ENCODE measurements around the gene ROR2.

Gene ROR2

DNA sequence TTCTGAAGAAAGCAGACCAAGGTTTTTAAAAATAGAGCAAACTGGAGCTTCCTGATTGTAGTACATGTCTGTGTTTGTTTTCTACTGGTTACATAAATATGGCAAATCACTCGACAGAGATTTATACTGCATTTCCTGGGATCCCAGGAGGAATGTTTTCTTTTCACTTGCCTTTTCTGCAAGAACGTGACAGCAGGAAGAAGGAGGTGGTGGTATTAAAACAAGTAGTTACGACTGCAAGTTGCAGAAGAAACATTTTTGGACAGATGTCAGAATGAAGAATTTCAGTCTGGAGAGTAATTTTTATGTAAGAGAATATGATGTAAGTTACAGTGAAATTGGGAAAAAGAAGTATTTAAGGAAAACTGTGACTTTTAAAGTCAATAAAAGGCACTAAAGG is 272.7 kb downstream of the ROR2 start:
- H3F3A ChIP-seq (ENCODE audit: low read depth) = no peaks in the 10 kb centered on the region
- no peaks in the 10 kb centered on the region for H4K20me1 ChIP-seq (ENCODE audit: insufficient read depth, low read length, poor library complexity, severe bottlenecking)
- TF ChIP-seq, protein P1, sequence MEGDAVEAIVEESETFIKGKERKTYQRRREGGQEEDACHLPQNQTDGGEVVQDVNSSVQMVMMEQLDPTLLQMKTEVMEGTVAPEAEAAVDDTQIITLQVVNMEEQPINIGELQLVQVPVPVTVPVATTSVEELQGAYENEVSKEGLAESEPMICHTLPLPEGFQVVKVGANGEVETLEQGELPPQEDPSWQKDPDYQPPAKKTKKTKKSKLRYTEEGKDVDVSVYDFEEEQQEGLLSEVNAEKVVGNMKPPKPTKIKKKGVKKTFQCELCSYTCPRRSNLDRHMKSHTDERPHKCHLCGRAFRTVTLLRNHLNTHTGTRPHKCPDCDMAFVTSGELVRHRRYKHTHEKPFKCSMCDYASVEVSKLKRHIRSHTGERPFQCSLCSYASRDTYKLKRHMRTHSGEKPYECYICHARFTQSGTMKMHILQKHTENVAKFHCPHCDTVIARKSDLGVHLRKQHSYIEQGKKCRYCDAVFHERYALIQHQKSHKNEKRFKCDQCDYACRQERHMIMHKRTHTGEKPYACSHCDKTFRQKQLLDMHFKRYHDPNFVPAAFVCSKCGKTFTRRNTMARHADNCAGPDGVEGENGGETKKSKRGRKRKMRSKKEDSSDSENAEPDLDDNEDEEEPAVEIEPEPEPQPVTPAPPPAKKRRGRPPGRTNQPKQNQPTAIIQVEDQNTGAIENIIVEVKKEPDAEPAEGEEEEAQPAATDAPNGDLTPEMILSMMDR (conservative IDR thresholded peaks at IDR 0.05; ENCODE audit: low read length) = no peak
- no peak for TF ChIP-seq EZH2phosphoT487 (IDR thresholded peaks at IDR 0.05; ENCODE audit: borderline replicate concordance)
- H3K79me2 ChIP-seq (ENCODE audit: insufficient read depth, low read length) = no peaks in the 10 kb centered on the region
- H3K9ac ChIP-seq (ENCODE audit: low read depth, low read length, poor library complexity, severe bottlenecking) = no peak overlapping the region
- no peaks in the 10 kb centered on the region for H3K36me3 ChIP-seq (ENCODE audit: insufficient read depth, low read length)
- H3K27me3 ChIP-seq (ENCODE audit: insufficient read depth, low read length, poor library complexity, severe bottlenecking) = no peaks in the 10 kb centered on the region
- H3K4me1 ChIP-seq (ENCODE audit: insufficient read depth, low read length, poor library complexity, severe bottlenecking) = no peaks in the 10 kb centered on the region
- no peak overlapping the region for H2AFZ ChIP-seq (ENCODE audit: low read length)
- H3K9me2 ChIP-seq (replicated peaks; ENCODE audit: low read depth, low read length) = no peaks in the 10 kb centered on the region
- no peaks in the 10 kb centered on the region for H3K9me3 ChIP-seq (ENCODE audit: insufficient read depth, low read depth, low read length)
- H3K4me3 ChIP-seq (ENCODE audit: low read length, poor library complexity, severe bottlenecking) = no peak overlapping the region
- H3K4me2 ChIP-seq (ENCODE audit: low read depth, low read length, poor library complexity, severe bottlenecking) = no peak overlapping the region

GRCh38 chr9:91676046-91676445 is 274.0 kb downstream of the ROR2 start:
- Histone ChIP-seq H3K4me1 (ENCODE audit: insufficient read depth, low read length, poor library complexity, severe bottlenecking) (no peaks in the 10 kb centered on the region), H3K27me3 (ENCODE audit: insufficient read depth, low read length, poor library complexity, severe bottlenecking) (no peaks in the 10 kb centered on the region), H3K9ac (ENCODE audit: low read depth, low read length, poor library complexity, severe bottlenecking) (no peak overlapping the region), H3F3A (ENCODE audit: low read depth) (no peaks in the 10 kb centered on the region), H3K36me3 (ENCODE audit: insufficient read depth, low read length) (no peaks in the 10 kb centered on the region), H3K9me3 (ENCODE audit: insufficient read depth, low read depth, low read length) (no peaks in the 10 kb centered on the region), H2AFZ (ENCODE audit: low read length) (no peak overlapping the region), H3K4me3 (ENCODE audit: low read length, poor library complexity, severe bottlenecking) (no peak overlapping the region), H4K20me1 (ENCODE audit: insufficient read depth, low read length, poor library complexity, severe bottlenecking) (no peaks in the 10 kb centered on the region), H3K79me2 (ENCODE audit: insufficient read depth, low read length) (no peaks in the 10 kb centered on the region), H3K9me2 (replicated peaks; ENCODE audit: low read depth, low read length) (no peaks in the 10 kb centered on the region), H3K4me2 (ENCODE audit: low read depth, low read length, poor library complexity, severe bottlenecking) (no peak overlapping the region)
- no peak for TF ChIP-seq EZH2phosphoT487 (IDR thresholded peaks at IDR 0.05; ENCODE audit: borderline replicate concordance)
- TF ChIP-seq, protein P1 (conservative IDR thresholded peaks at IDR 0.05; ENCODE audit: low read length) = peak; percentile 29; the same call in 1 of the 2 replicates

DNA sequence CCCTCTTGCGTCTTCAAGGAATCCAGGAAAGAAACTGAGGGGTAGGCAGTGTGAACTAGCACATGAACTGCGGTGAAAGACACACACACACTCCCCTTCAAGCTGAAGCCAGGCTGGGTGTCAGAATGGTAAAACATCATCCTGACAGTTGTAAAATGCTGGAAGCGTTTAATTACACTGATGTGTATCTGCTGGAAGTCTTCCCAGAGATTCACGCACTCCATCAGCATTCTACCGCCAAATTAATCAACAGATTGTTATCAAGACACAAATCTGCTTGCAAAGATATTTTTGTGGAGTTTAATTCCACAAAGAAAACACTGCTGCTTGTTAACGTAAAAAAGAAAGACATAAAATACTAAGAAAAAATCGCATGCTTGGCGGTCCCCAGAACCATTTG is 285.4 kb downstream of the ROR2 start:
- no peaks in the 10 kb centered on the region for H3F3A ChIP-seq (ENCODE audit: low read depth)
- no peaks in the 10 kb centered on the region for H3K36me3 ChIP-seq (ENCODE audit: insufficient read depth, low read length)
- no peaks in the 10 kb centered on the region for H4K20me1 ChIP-seq (ENCODE audit: insufficient read depth, low read length, poor library complexity, severe bottlenecking)
- no peaks in the 10 kb centered on the region for H3K9me3 ChIP-seq (ENCODE audit: insufficient read depth, low read depth, low read length)
- no peak overlapping the region for H2AFZ ChIP-seq (ENCODE audit: low read length)
- no peaks in the 10 kb centered on the region for H3K27me3 ChIP-seq (ENCODE audit: insufficient read depth, low read length, poor library complexity, severe bottlenecking)
- no peak overlapping the region for H3K4me3 ChIP-seq (ENCODE audit: low read length, poor library complexity, severe bottlenecking)
- H3K9ac ChIP-seq (ENCODE audit: low read depth, low read length, poor library complexity, severe bottlenecking) = no peak overlapping the region
- H3K4me2 ChIP-seq (ENCODE audit: low read depth, low read length, poor library complexity, severe bottlenecking) = no peak overlapping the region
- no peaks in the 10 kb centered on the region for H3K79me2 ChIP-seq (ENCODE audit: insufficient read depth, low read length)
- H3K9me2 ChIP-seq (replicated peaks; ENCODE audit: low read depth, low read length) = no peaks in the 10 kb centered on the region
- no peaks in the 10 kb centered on the region for H3K4me1 ChIP-seq (ENCODE audit: insufficient read depth, low read length, poor library complexity, severe bottlenecking)
- TF ChIP-seq, protein P1 (conservative IDR thresholded peaks at IDR 0.05; ENCODE audit: low read length) = no peak
- TF ChIP-seq EZH2phosphoT487 (IDR thresholded peaks at IDR 0.05; ENCODE audit: borderline replicate concordance) = no peak
